ENCODE results near the gene FAM114A1. TPM values are rescaled to one million over a fixed set of nuclear protein-coding genes. Genes with fewer than 3 reads are reported as not detected.

FAM114A1 gene
- 81.3 TPM for total RNA-seq
- long read RNA-seq, full-length matches to known transcripts, result 6 of 135 reads
- long read RNA-seq, partial matches to known transcripts, result 46 of 135 reads
- long read RNA-seq, other reads (novel, unspliced or antisense), result 83 of 135 reads

GRCh38 chr4:38867478-38868058, at the start of gene FAM114A1:
Gene FAM114A1 (plus strand): TSS chr4:38867806. CDS start chr4:38878079, 10,273 bp downstream.
- peak; percentile 95 for DNase-seq (ENCODE audit: low spot score)

- DNase-seq (ENCODE audit: low spot score), result no peak
Measured at GRCh38 chr4:38818441-38818976, 49.1 kb upstream of the FAM114A1 start.

GRCh38 chr4:38819569-38819968, 48.0 kb upstream of the FAM114A1 start:
- DNase-seq (ENCODE audit: low spot score), result no peak

GRCh38 chr4:38820329-38821061, 47.1 kb upstream of the FAM114A1 start:
- DNase-seq (ENCODE audit: low spot score), result no peak

- DNase-seq (ENCODE audit: low spot score), result no peak
Measured at GRCh38 chr4:38821739-38822138, 45.9 kb upstream of the FAM114A1 start.

- DNase-seq (ENCODE audit: low spot score), result no peak
Measured at GRCh38 chr4:38822748-38823303, 44.8 kb upstream of the FAM114A1 start.

GRCh38 chr4:38823766-38824165, 43.8 kb upstream of the FAM114A1 start:
- no peak for DNase-seq (ENCODE audit: low spot score)

- DNase-seq (ENCODE audit: low spot score), result no peak
Measured at GRCh38 chr4:38829237-38829636, 38.4 kb upstream of the FAM114A1 start.

GRCh38 chr4:38831653-38832052, 36.0 kb upstream of the FAM114A1 start:
- no peak for DNase-seq (ENCODE audit: low spot score)

GRCh38 chr4:38832206-38832605, 35.4 kb upstream of the FAM114A1 start:
- no peak for DNase-seq (ENCODE audit: low spot score)

- no peak for DNase-seq (ENCODE audit: low spot score)
Measured at GRCh38 chr4:38832624-38833528, 34.7 kb upstream of the FAM114A1 start.

- no peak for DNase-seq (ENCODE audit: low spot score)
Measured at GRCh38 chr4:38834570-38834969, 33.0 kb upstream of the FAM114A1 start.

- DNase-seq (ENCODE audit: low spot score), result no peak
Measured at GRCh38 chr4:38837334-38837733, 30.3 kb upstream of the FAM114A1 start.

GRCh38 chr4:38837849-38838248, 29.8 kb upstream of the FAM114A1 start:
- no peak for DNase-seq (ENCODE audit: low spot score)

- no peak for DNase-seq (ENCODE audit: low spot score)
Measured at GRCh38 chr4:38842994-38843393, 24.6 kb upstream of the FAM114A1 start.

- no peak for DNase-seq (ENCODE audit: low spot score)
Measured at GRCh38 chr4:38846015-38846414, 21.6 kb upstream of the FAM114A1 start.

GRCh38 chr4:38855466-38855865, 12.1 kb upstream of the FAM114A1 start:
- no peak for DNase-seq (ENCODE audit: low spot score)

- no peak for DNase-seq (ENCODE audit: low spot score)
Measured at GRCh38 chr4:38856046-38856445, 11.6 kb upstream of the FAM114A1 start.

GRCh38 chr4:38856524-38857337, 10.9 kb upstream of the FAM114A1 start, which contains the start of gene TLR6:
Gene TLR6 (minus strand): TSS chr4:38856817. CDS start chr4:38829473, 27,344 bp downstream.
- DNase-seq (ENCODE audit: low spot score), result no peak
